Stimulated activated CD4-positive, alpha-beta T cell treated with anti-CD3 and anti-CD28 coated beads, Interleukin-2, amount 100 ng/mL, for 48 hours (primary cell): ENCODE measurements around the gene SRSF9.
"Not testable (repeated sequence)": the region's sequence is repeated elsewhere in the genome, so short reads cannot be mapped to it uniquely, and the experiment has no call there.

Experiments
- DNase-seq, 2 donors: peaks; one replicate each; pipeline ENCODE4 v3.0.0-alpha.2; 2020

SRSF9 gene

DNA sequence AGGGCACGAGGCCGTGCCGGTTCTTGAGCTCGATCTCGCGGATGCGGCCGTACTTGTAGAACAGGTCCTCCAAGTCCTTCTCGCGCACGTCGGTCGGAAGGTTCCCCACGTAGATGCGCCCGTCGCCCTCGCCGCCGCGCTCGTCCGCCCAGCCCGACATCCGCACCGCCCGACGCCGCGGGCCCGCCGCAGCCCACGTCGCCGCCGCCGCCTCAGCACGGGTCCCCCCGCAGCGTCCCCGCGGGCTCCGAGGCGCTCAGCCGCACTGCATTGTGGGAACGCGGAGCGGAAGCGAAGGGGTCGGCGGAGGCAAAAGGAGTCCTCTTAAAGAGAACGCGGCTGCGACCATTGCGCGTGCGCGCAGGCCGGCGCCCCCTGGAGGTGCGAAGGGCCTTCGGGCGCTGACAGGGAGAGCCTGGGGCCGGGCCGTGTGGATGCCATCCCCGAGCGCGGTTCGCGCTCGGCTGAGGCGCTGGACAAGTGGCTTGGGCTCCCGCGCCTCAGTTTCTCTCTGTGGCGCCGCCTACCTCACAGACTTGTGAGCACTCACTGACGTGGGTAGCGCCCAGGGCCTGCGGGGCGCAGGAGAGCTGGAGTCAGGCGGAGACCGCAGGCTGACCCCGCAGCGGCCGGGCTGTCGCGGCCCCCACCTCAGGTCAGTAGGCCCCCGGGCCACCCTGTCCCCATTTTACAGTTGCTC lies at the start of gene SRSF9:
SRSF9 (minus strand) TSS at position 299 of the 700 bp plus-strand sequence; CDS start at position 160, 139 bp downstream.
- DNase-seq = peak; percentile 97 to 98

GRCh38 chr12:120519324-120519723 lies 49.8 kb upstream of the SRSF9 start:
- not testable (repeated sequence) for DNase-seq

DNA sequence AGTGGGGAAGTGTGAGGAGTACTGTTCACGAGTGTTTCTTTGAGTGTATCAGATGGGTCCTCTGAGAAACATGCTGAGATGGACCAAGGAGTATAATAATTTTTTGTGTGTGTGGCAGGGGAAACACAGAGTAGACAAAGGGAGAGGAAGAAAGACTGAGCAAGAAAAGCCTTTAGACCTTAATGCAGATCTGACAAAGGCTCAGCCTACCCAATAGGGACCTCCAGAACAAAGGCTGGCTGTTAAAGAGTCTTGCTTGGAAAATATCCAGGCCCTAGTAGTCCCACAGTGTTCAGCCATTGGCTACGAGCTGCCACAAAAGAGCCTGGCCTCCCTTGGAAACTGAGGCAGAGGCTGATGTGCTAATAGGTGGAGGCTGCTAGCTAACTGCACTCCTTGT lies 45.9 kb upstream of the SRSF9 start:
- no peak for DNase-seq

GRCh38 chr12:120514002-120514401 lies 44.5 kb upstream of the SRSF9 start:
- DNase-seq = no peak

DNA sequence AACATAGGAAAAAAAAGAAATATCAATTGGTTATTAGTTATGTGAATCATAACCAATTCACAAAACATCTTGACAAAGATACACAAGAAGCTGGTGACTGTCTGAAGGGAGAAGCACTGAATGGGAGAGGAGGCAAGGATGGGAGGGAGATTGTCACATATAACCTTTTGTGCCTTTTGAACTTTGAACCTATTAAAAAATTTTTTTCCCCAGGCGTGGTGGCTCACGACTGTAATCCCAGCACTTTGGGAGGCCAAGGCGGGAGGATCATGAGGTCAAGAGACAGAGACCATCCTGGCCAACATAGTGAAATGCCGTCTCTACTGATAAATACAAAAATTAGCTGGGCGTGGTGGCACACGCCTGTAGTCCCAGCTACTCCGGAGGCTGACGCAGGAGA lies 39.0 kb upstream of the SRSF9 start:
- no peak for DNase-seq

- DNase-seq = no peak
Measured at GRCh38 chr12:120504587-120504986, 35.0 kb upstream of the SRSF9 start.

DNA sequence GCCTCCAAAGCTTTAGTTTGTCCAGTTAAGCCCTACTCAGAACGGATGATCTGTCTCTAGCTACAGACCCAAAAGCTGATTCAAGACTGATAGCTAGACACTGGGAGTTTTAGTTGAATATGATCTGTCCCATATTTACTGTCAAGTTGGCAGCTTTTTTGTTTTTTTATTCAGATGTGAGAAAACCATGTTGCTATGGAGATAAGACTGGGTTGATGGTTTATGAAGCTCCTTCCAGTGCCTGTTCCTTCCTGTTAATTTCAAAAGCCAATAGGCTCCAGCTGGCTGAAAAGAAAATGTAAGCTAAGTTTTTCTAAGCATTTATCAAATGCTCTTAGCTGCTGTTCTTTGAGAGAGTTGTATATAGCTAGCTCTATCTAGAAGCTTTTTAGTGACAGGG lies 31.0 kb upstream of the SRSF9 start:
- DNase-seq = no peak

GRCh38 chr12:120498870-120499515 lies 29.4 kb upstream of the SRSF9 start:
- no peak for DNase-seq

DNA sequence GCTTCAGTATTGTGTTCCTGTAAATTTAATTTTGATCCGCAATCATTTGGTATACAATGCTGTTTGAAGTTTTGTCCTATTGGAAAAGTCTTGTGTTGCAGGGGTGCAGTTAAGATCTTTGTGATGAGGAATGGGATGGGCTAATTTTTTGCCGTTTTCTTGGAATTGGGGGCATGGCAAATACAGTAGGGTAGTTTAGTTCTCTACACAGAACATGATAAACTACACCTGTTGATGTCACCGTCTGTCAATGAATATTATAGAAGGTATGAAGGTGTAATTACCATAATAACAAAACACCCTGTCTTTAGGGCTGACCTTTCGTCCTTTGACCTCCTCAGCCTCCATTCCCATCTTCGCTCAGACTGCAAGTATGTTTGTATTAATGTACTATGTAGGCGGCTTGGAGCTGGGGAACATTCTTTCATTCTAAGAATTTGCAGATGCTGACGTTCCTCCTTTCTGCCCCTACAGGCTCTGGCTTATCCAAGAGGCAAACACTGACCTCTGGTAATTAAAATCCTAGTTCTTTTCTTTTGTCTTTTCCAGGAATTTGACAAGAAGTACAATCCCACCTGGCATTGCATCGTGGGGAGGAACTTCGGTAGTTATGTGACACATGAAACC lies 28.1 kb upstream of the SRSF9 start:
- no peak for DNase-seq

GRCh38 chr12:120496413-120497340 lies 27.1 kb upstream of the SRSF9 start:
- peak; percentile 19 to 34 for DNase-seq

DNA sequence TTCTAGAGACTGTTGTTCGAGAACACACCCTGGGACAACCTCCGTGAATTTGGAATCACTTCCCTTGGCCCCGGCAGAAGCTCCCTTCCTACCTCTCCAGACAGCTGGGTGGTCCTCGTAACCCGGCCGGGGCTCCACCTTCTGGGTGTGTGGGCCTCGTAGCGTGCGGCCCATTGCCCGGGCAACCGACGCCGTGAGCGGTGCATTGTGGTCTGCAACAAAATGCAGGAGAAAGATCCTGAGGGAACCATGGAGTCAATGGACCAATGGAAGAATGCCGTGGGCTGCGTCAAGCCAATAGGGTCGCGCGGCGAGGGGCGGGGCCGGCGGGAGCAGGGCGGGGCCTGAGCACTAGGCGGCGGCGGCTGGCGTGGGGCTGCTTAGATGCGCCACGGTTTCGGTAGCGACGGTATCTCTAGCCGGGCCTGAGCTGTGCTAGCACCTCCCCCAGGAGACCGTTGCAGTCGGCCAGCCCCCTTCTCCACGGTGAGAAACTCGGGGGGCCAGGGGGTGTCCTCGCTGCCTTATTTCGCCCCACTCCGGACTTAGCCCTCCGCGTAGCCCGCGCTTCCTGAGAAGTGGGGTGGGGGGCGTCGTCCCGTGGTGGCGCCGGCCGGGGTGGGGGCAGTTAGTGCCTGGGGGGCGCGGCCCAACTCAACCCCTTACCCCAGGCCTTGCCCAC lies 26.3 kb upstream of the SRSF9 start, which contains the start of gene DYNLL1:
DYNLL1 (plus strand) TSS at position 383 of the 682 bp plus-strand sequence. CDS start 309 bp downstream, outside the sequence.
- peak; percentile 99 for DNase-seq

GRCh38 chr12:120495186-120495730 lies 25.7 kb upstream of the SRSF9 start:
- DNase-seq = peak in 1 of 2 donors; percentile 8

GRCh38 chr12:120490833-120491512 lies 21.4 kb upstream of the SRSF9 start:
- DNase-seq = no peak

GRCh38 chr12:120490325-120490724 lies 20.8 kb upstream of the SRSF9 start:
- DNase-seq = no peak

DNA sequence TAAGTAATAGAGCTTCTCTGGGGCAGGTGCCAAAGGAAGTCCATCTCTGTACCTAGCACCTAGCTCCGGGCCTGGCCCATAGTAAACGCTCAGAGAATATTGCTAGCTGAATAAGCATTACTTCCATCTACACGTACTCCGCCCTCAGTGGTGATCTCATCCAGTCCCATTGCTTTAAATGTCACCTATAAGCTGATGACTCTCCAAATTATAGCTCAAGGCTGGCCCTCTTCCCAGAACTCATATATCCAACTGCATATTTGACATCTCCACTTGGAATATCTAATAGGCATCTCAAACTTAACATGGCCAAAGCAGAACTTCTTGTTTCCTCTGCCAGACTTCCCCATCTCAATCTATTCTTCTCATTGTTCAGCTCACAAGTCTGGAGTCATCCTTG lies 19.5 kb upstream of the SRSF9 start:
- no peak for DNase-seq

DNA sequence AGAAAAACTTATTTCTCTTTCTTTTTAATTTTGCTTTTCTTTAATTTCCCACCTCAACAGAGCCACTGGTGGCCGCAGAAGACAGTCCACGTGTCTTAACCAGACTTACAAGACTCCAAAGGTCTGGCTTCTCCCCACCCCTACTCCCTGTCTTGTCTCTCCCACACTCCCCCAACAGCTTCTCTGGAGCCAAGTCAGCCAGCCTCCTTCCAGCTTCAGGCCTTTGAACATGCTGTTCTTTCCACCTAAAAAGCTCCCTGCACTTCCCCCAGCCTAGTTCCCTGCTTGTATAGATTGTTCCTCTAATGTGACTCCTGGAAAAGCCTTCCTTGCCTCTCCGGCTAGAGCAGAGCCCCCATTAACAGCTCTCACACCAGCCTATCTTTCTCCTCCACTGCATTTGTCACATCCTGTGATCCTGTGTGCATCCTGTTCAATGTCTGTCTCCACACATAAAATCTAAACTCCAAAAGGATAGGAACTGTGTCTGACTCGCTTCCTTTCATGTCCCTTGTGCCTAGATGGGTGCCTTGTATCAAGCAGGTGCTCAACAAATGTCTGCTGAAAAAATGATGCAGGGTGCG lies 18.6 kb upstream of the SRSF9 start:
- no peak for DNase-seq

GRCh38 chr12:120487552-120487951 lies 18.0 kb upstream of the SRSF9 start:
- DNase-seq = not testable (repeated sequence)

- DNase-seq = no peak
Measured at GRCh38 chr12:120485961-120486881, 16.7 kb upstream of the SRSF9 start.

GRCh38 chr12:120483621-120484020 lies 14.1 kb upstream of the SRSF9 start:
- DNase-seq = no peak
